Fibroblast of lung (primary cell): Measurements from ENCODE around the gene NHS. TPM values are rescaled to one million over a fixed set of nuclear protein-coding genes. Genes with fewer than 3 reads are reported as not detected.

Source experiments
- DNase-seq, 2 donors: peaks; one replicate each; pipeline versions ENCODE4 v3.0.0 to v3.0.0-alpha.2; 2010; ENCODE audit warnings: low read depth in 2 of 2
- H2AFZ ChIP-seq: 2 replicates; pipeline ENCODE4 v1.5.1; 2012; ENCODE audit warnings: low read length, control low read depth, inconsistent platforms
- H3K27ac ChIP-seq: 2 replicates; pipeline ENCODE4 v1.5.1; 2011; ENCODE audit warnings: low read length, control low read depth; ENCODE audit not compliant: insufficient read depth
- H3K27me3 ChIP-seq: 2 replicates; pipeline ENCODE4 v1.5.1; 2011; ENCODE audit warnings: mild to moderate bottlenecking, low read length; ENCODE audit not compliant: control insufficient read depth, insufficient read depth
- H3K36me3 ChIP-seq: 2 replicates; pipeline ENCODE4 v1.5.1; 2011; ENCODE audit warnings: low read length; ENCODE audit not compliant: control insufficient read depth, insufficient read depth
- H3K4me1 ChIP-seq: 2 replicates; pipeline ENCODE4 v1.5.1; 2011; ENCODE audit warnings: low read length; ENCODE audit not compliant: control insufficient read depth, insufficient read depth; ENCODE audit errors: extremely low read depth
- H3K4me2 ChIP-seq: 2 replicates; pipeline ENCODE4 v1.5.1; 2011; ENCODE audit warnings: low read length, control low read depth; ENCODE audit not compliant: insufficient read depth; ENCODE audit errors: extremely low read depth
- H3K4me3 ChIP-seq, 4 experiments: fragments of 200-600 bp in 1 of 4; sonication (generic) in 1 of 4; replicated peaks in 1 of 4; 2 replicates each; pipeline ENCODE4 v1.5.1; 2011 to 2016; ENCODE audit warnings: low read length in 4 of 4, low read depth in 3 of 4, mild to moderate bottlenecking in 3 of 4, control low read depth in 2 of 4, inconsistent platforms in 1 of 4, mixed read lengths in 1 of 4; ENCODE audit not compliant: insufficient read depth in 1 of 4; ENCODE audit errors: control extremely low read depth in 1 of 4
- H3K79me2 ChIP-seq: 2 replicates; pipeline ENCODE4 v1.5.1; 2012; ENCODE audit warnings: mild to moderate bottlenecking, low read length, inconsistent platforms; ENCODE audit not compliant: control insufficient read depth, insufficient read depth
- H3K9ac ChIP-seq: 2 replicates; pipeline ENCODE4 v1.5.1; 2011; ENCODE audit warnings: mild to moderate bottlenecking, low read length, control low read depth; ENCODE audit not compliant: insufficient read depth
- H3K9me3 ChIP-seq: 2 replicates; pipeline ENCODE4 v1.5.1; 2012; ENCODE audit warnings: low read depth, low read length; ENCODE audit not compliant: control insufficient read depth, insufficient read depth
- H4K20me1 ChIP-seq: 2 replicates; pipeline ENCODE4 v1.5.1; 2011; ENCODE audit warnings: low read length; ENCODE audit not compliant: control insufficient read depth, insufficient read depth; ENCODE audit errors: extremely low read depth
- CTCF ChIP-seq, 2 donors: IDR thresholded peaks in 1 of 2; conservative IDR thresholded peaks in 1 of 2; 1 replicate in 1 of 2; 2 replicates in 1 of 2; pipeline ENCODE4 v1.5.1; 2011 to 2012; ENCODE audit warnings: low read length in 2 of 2, control low read depth in 1 of 2, inconsistent platforms in 1 of 2, low read depth in 1 of 2, mild to moderate bottlenecking in 1 of 2
- EZH2 ChIP-seq: IDR thresholded peaks from 2 replicates; pipeline ENCODE4 v1.5.1; 2012; ENCODE audit warnings: low read length, control low read depth, mild to moderate bottlenecking; ENCODE audit errors: missing control alignments
- polyA plus RNA-seq, 2 donors: library from polyadenylated mRNA; depleted of rRNA in 1 of 2; stranded (reverse) in 1 of 2; unstranded in 1 of 2; fragments of >200 nt; gene quantifications; 2 replicates each; pipeline ENCODE4 v1.2.1, GENCODE V29; 2011 to 2012; ENCODE audit warnings: missing spikeins in 1 of 2
- total RNA-seq: library from RNA; depleted of rRNA; stranded (reverse); fragments of >200 nt; gene quantifications from 2 replicates; pipeline ENCODE4 v1.2.1, GENCODE V29; 2014

NHS gene
- total and polyA plus RNA-seq, 2 donors (not counting 1 experiment from before 2014, with no cell fraction given): 1.4 to 3.8 TPM

GRCh38 chrX:17433965-17434364, 59.0 kb downstream of the NHS start:
- no peak for TF ChIP-seq CTCF (conservative IDR thresholded peaks at IDR 0.05 in 1 of 2, IDR thresholded peaks at IDR 0.05 in 1 of 2; ENCODE audit: low read depth in 1 of 2, low read length in 2 of 2)
- TF ChIP-seq EZH2: no peak
- H3K9me3 ChIP-seq: no peaks in the 10 kb centered on the region
- H3K9ac ChIP-seq: no peak overlapping the region
- no peak overlapping the region for H3K4me2 ChIP-seq
- no peaks in the 10 kb centered on the region for H4K20me1 ChIP-seq
- no peaks in the 10 kb centered on the region for H3K79me2 ChIP-seq
- H3K4me3 ChIP-seq: no peak overlapping the region
- no peaks in the 10 kb centered on the region for H3K36me3 ChIP-seq
- no peaks in the 10 kb centered on the region for H3K27me3 ChIP-seq
- H3K4me1 ChIP-seq: no peaks in the 10 kb centered on the region
- no peak for DNase-seq
- no peak overlapping the region for H2AFZ ChIP-seq
- no peak overlapping the region for H3K27ac ChIP-seq

GRCh38 chrX:17435476-17435875, 60.5 kb downstream of the NHS start:
- no peaks in the 10 kb centered on the region for H3K36me3 ChIP-seq
- no peak overlapping the region for H3K4me3 ChIP-seq
- H2AFZ ChIP-seq: no peak overlapping the region
- no peaks in the 10 kb centered on the region for H3K9me3 ChIP-seq
- H3K4me2 ChIP-seq: no peak overlapping the region
- no peaks in the 10 kb centered on the region for H4K20me1 ChIP-seq
- H3K27ac ChIP-seq: no peak overlapping the region
- H3K27me3 ChIP-seq: no peaks in the 10 kb centered on the region
- TF ChIP-seq CTCF (conservative IDR thresholded peaks at IDR 0.05 in 1 of 2, IDR thresholded peaks at IDR 0.05 in 1 of 2; ENCODE audit: low read depth in 1 of 2, low read length in 2 of 2): no peak
- TF ChIP-seq EZH2: no peak
- no peak overlapping the region for H3K9ac ChIP-seq
- no peaks in the 10 kb centered on the region for H3K4me1 ChIP-seq
- no peaks in the 10 kb centered on the region for H3K79me2 ChIP-seq
- DNase-seq: no peak

- no peak overlapping the region for H3K9ac ChIP-seq
- no peaks in the 10 kb centered on the region for H3K27me3 ChIP-seq
- TF ChIP-seq CTCF (conservative IDR thresholded peaks at IDR 0.05 in 1 of 2, IDR thresholded peaks at IDR 0.05 in 1 of 2; ENCODE audit: low read depth in 1 of 2, low read length in 2 of 2): no peak
- no peak for TF ChIP-seq EZH2
- H3K4me1 ChIP-seq: no peaks in the 10 kb centered on the region
- no peaks in the 10 kb centered on the region for H3K79me2 ChIP-seq
- H4K20me1 ChIP-seq: no peaks in the 10 kb centered on the region
- no peaks in the 10 kb centered on the region for H3K36me3 ChIP-seq
- H3K4me3 ChIP-seq: no peak overlapping the region
- H2AFZ ChIP-seq: no peak overlapping the region
- no peak overlapping the region for H3K4me2 ChIP-seq
- no peaks in the 10 kb centered on the region for H3K9me3 ChIP-seq
- no peak for DNase-seq
- H3K27ac ChIP-seq: no peak overlapping the region
These were observed 63.2 kb downstream of the NHS start for GRCh38 chrX:17438221-17438620.
